Measurements from ENCODE around the gene EPHB1. TPM values are rescaled to one million over a fixed set of nuclear protein-coding genes. Genes with fewer than 3 reads are reported as not detected.

Gene EPHB1
- total and polyA plus RNA-seq, 2 donors (not counting 3 experiments of a cell fraction or from before 2014, with no cell fraction given) = 1.3 to 5.2 TPM

- Histone ChIP-seq H2AFZ (ENCODE audit: low read depth, low read length) (no peak overlapping the region), H3K9me1 (replicated peaks; ENCODE audit: control insufficient read depth, extremely low read depth, insufficient read depth, low read length) (no peaks in the 10 kb centered on the region), H3K27ac (ENCODE audit: insufficient read depth, low read depth, low read length) (no peak overlapping the region), H3K4me1 (ENCODE audit: control insufficient read depth, extremely low read depth, insufficient read depth, low read length) (no peaks in the 10 kb centered on the region), H4K20me1 (replicated peaks; ENCODE audit: control insufficient read depth, extremely low read depth, insufficient read depth, low read length) (no peaks in the 10 kb centered on the region), H3K9ac (replicated peaks; ENCODE audit: extremely low read depth, insufficient read depth, low read length) (no peak overlapping the region), H3K4me3 (replicated peaks in 1 of 3; ENCODE audit: insufficient read depth in 1 of 3, low read depth in 1 of 3, low read length in 3 of 3) (no peak overlapping the region), H3K36me3 (ENCODE audit: control insufficient read depth in 2 of 2, extremely low read depth in 1 of 2, insufficient read depth in 2 of 2, low read length in 2 of 2) (no peaks in the 10 kb centered on the region), H3K9me3 (replicated peaks; ENCODE audit: control insufficient read depth, insufficient read depth, low read length) (peaks cover 3% of the 10 kb centered on the region), H3K79me2 (ENCODE audit: control insufficient read depth, insufficient read depth, low read length) (no peaks in the 10 kb centered on the region), H3K4me2 (ENCODE audit: insufficient read depth, low read length) (no peak overlapping the region), H3K27me3 (ENCODE audit: control insufficient read depth in 2 of 2, insufficient read depth in 2 of 2, low read length in 2 of 2) (no peaks in the 10 kb centered on the region)
- dilution Hi-C loops (cut with MboI; ENCODE audit: extremely low pct_ligation_motif_present, low sequenced_read_pairs) = no loop called here
- no peak for DNase-seq (ENCODE audit: low read depth, low spot score)
- intact Hi-C loops (cut with micrococcal nuclease) = no loop called here
- ChIA-PET POLR2A (no interaction called here), CTCF (no interaction called here)
- no peak for TF ChIP-seq MAX (IDR thresholded peaks at IDR 0.05; ENCODE audit: insufficient read depth, insufficient read length)
- TF ChIP-seq FOS (IDR thresholded peaks at IDR 0.05; ENCODE audit: borderline replicate concordance, insufficient read depth, low read length) = no peak
- TF ChIP-seq POLR2A (IDR thresholded peaks at IDR 0.05; ENCODE audit: low read depth, low read length) = no peak
- no peak for TF ChIP-seq POLR2AphosphoS5 (IDR thresholded peaks at IDR 0.05; ENCODE audit: insufficient read depth, low read depth, low read length)
- no peak for TF ChIP-seq GATA2 (IDR thresholded peaks at IDR 0.05; ENCODE audit: insufficient read depth, insufficient read length, low read depth, low read length)
- TF ChIP-seq MYC (IDR thresholded peaks at IDR 0.05; ENCODE audit: low read depth, low read length) = no peak
- no peak for TF ChIP-seq EZH2 (IDR thresholded peaks at IDR 0.05; ENCODE audit: borderline replicate concordance, low read depth, low read length, severe bottlenecking)
- TF ChIP-seq JUN (IDR thresholded peaks at IDR 0.05; ENCODE audit: borderline replicate concordance, insufficient read depth, insufficient read length, low read depth) = no peak
- TF ChIP-seq CTCF (IDR thresholded peaks at IDR 0.05; ENCODE audit: extremely low read depth in 1 of 2, insufficient read depth in 1 of 2, low read depth in 1 of 2, low read length in 2 of 2) = no peak
- no peak for FAIRE-seq
- no TSS peak for BruUV-seq (replicated peaks)
Measured at GRCh38 chr3:135238871-135239614, 444.0 kb downstream of the EPHB1 start.
